ENCODE results near the gene CD47.

CD47 gene

GRCh38 chr3:107994956-107995715, 95.7 kb downstream of the CD47 start:
- Histone ChIP-seq H3K27ac (ENCODE audit: low read depth, low read length) (no peak overlapping the region), H3K36me3 (ENCODE audit: control insufficient read depth, insufficient read depth, low read length) (no peaks in the 10 kb centered on the region), H3K9ac (ENCODE audit: low read length) (no peak overlapping the region), H3K4me3 (ENCODE audit: low read depth, low read length) (no peak overlapping the region), H3K9me3 (ENCODE audit: control insufficient read depth, insufficient read depth, low read depth, low read length) (peaks cover 2% of the 10 kb centered on the region; the same call in 1 of the 2 replicates), H3K4me1 (ENCODE audit: control insufficient read depth, insufficient read depth, low read length) (peaks cover 17% of the 10 kb centered on the region), H3K27me3 (ENCODE audit: control insufficient read depth, insufficient read depth, low read length) (no peaks in the 10 kb centered on the region)

- no peak overlapping the region for H3K9ac ChIP-seq (ENCODE audit: low read length)
- H3K9me3 ChIP-seq (ENCODE audit: control insufficient read depth, insufficient read depth, low read depth, low read length): no peaks in the 10 kb centered on the region
- H3K27me3 ChIP-seq (ENCODE audit: control insufficient read depth, insufficient read depth, low read length): no peaks in the 10 kb centered on the region
- H3K27ac ChIP-seq (ENCODE audit: low read depth, low read length): no peak overlapping the region
- peaks cover 17% of the 10 kb centered on the region for H3K4me1 ChIP-seq (ENCODE audit: control insufficient read depth, insufficient read depth, low read length)
- no peaks in the 10 kb centered on the region for H3K36me3 ChIP-seq (ENCODE audit: control insufficient read depth, insufficient read depth, low read length)
- no peak overlapping the region for H3K4me3 ChIP-seq (ENCODE audit: low read depth, low read length)
These were observed 96.7 kb downstream of the CD47 start for GRCh38 chr3:107994181-107994580.

- Histone ChIP-seq H3K36me3 (ENCODE audit: control insufficient read depth, insufficient read depth, low read length) (no peaks in the 10 kb centered on the region), H3K27ac (ENCODE audit: low read depth, low read length) (no peak overlapping the region), H3K9ac (ENCODE audit: low read length) (no peak overlapping the region), H3K27me3 (ENCODE audit: control insufficient read depth, insufficient read depth, low read length) (no peaks in the 10 kb centered on the region), H3K4me3 (ENCODE audit: low read depth, low read length) (no peak overlapping the region), H3K9me3 (ENCODE audit: control insufficient read depth, insufficient read depth, low read depth, low read length) (no peaks in the 10 kb centered on the region), H3K4me1 (ENCODE audit: control insufficient read depth, insufficient read depth, low read length) (peaks cover 13% of the 10 kb centered on the region)
These were observed 97.1 kb downstream of the CD47 start for GRCh38 chr3:107993771-107994170.

Measured in HUES6 (cell line).